ENCODE data around the gene ACYP2.
"Not testable (repeated sequence)": the region's sequence is repeated elsewhere in the genome, so short reads cannot be mapped to it uniquely, and the experiment has no call there.

ACYP2 gene

GRCh38 chr2:54115284-54116137 is at the start of gene ACYP2:
Gene ACYP2 (plus strand): TSS chr2:54115615.
- no peaks in the 10 kb centered on the region for H3K27me3 Mint-ChIP-seq
- H3K27ac Mint-ChIP-seq = peak within 1 kb of the TSS; percentile 98
- H3K36me3 Mint-ChIP-seq = peaks cover 21% of the 10 kb centered on the region
- H3K4me1 Mint-ChIP-seq = peaks cover 7% of the 10 kb centered on the region
- H3K4me3 Mint-ChIP-seq = peak within 1 kb of the TSS; percentile 92
- ATAC-seq (ENCODE audit: low read depth) (peak; percentile 83), DNase-seq (ENCODE audit: low spot score in 2 of 2) (peak; percentile 84 to 87)
- H3K9me3 Mint-ChIP-seq = no peaks in the 10 kb centered on the region

GRCh38 chr2:54065891-54066290 is 49.5 kb upstream of the ACYP2 start:
- H3K27ac Mint-ChIP-seq = no peak overlapping the region
- no peak for ATAC-seq (ENCODE audit: low read depth)
- H3K36me3 Mint-ChIP-seq = peaks cover 7% of the 10 kb centered on the region

GRCh38 chr2:54067851-54068375 is 47.5 kb upstream of the ACYP2 start:
- no peak for DNase-seq (ENCODE audit: low spot score in 2 of 2)
- H3K4me1 Mint-ChIP-seq = peaks cover 16% of the 10 kb centered on the region
- peaks cover 7% of the 10 kb centered on the region for H3K36me3 Mint-ChIP-seq
- ATAC-seq (ENCODE audit: low read depth) = no peak
- H3K4me3 Mint-ChIP-seq = no peak overlapping the region
- no peak overlapping the region for H3K27ac Mint-ChIP-seq
- no peaks in the 10 kb centered on the region for H3K9me3 Mint-ChIP-seq
- H3K27me3 Mint-ChIP-seq = no peaks in the 10 kb centered on the region

More at GRCh38 chr2:54065891-54066290, 49.5 kb upstream of the ACYP2 start:
- no peaks in the 10 kb centered on the region for H3K27me3 Mint-ChIP-seq
- no peak for DNase-seq (ENCODE audit: low spot score in 2 of 2)
- H3K4me3 Mint-ChIP-seq = no peak overlapping the region
- peaks cover 13% of the 10 kb centered on the region for H3K4me1 Mint-ChIP-seq
- no peaks in the 10 kb centered on the region for H3K9me3 Mint-ChIP-seq

- not testable (repeated sequence) for H3K27me3 Mint-ChIP-seq; H3K9me3 Mint-ChIP-seq; ATAC-seq (ENCODE audit: low read depth); H3K4me3 Mint-ChIP-seq; H3K27ac Mint-ChIP-seq; H3K36me3 Mint-ChIP-seq; DNase-seq (ENCODE audit: low spot score in 2 of 2)
- peaks cover 15% of the 10 kb centered on the region for H3K4me1 Mint-ChIP-seq
These were observed 42.9 kb upstream of the ACYP2 start for GRCh38 chr2:54072483-54072882.

GRCh38 chr2:54073796-54074195 is 41.6 kb upstream of the ACYP2 start:
- Mint-ChIP-seq H3K27me3 (no peaks in the 10 kb centered on the region), H3K4me3 (no peak overlapping the region), H3K4me1 (peaks cover 11% of the 10 kb centered on the region), H3K27ac (no peak overlapping the region), H3K9me3 (no peaks in the 10 kb centered on the region), H3K36me3 (no peaks in the 10 kb centered on the region)
- DNase-seq (ENCODE audit: low spot score in 2 of 2) (no peak), ATAC-seq (ENCODE audit: low read depth) (no peak)

- H3K9me3 Mint-ChIP-seq = no peaks in the 10 kb centered on the region
- H3K27ac Mint-ChIP-seq = no peak overlapping the region
- no peaks in the 10 kb centered on the region for H3K27me3 Mint-ChIP-seq
- DNase-seq (ENCODE audit: low spot score in 2 of 2) (no peak), ATAC-seq (ENCODE audit: low read depth) (no peak)
- peaks cover 11% of the 10 kb centered on the region for H3K4me1 Mint-ChIP-seq
- H3K36me3 Mint-ChIP-seq = no peaks in the 10 kb centered on the region
- H3K4me3 Mint-ChIP-seq = no peak overlapping the region
These were observed 40.6 kb upstream of the ACYP2 start for GRCh38 chr2:54074606-54075341.

GRCh38 chr2:54076586-54076985 is 38.8 kb upstream of the ACYP2 start:
- Mint-ChIP-seq H3K27me3 (no peaks in the 10 kb centered on the region), H3K4me3 (no peak overlapping the region), H3K27ac (no peak overlapping the region), H3K4me1 (peaks cover 6% of the 10 kb centered on the region), H3K36me3 (no peaks in the 10 kb centered on the region), H3K9me3 (no peaks in the 10 kb centered on the region)
- ATAC-seq (ENCODE audit: low read depth) (no peak), DNase-seq (ENCODE audit: low spot score in 2 of 2) (no peak)

- peaks cover 2% of the 10 kb centered on the region for H3K36me3 Mint-ChIP-seq
- peak overlapping the region; percentile 29 for H3K27ac Mint-ChIP-seq
- ATAC-seq (ENCODE audit: low read depth) = no peak
- no peak overlapping the region for H3K4me3 Mint-ChIP-seq
- H3K27me3 Mint-ChIP-seq = no peaks in the 10 kb centered on the region
- peaks cover 9% of the 10 kb centered on the region for H3K4me1 Mint-ChIP-seq
- no peak for DNase-seq (ENCODE audit: low spot score in 2 of 2)
- no peaks in the 10 kb centered on the region for H3K9me3 Mint-ChIP-seq
These were observed 38.1 kb upstream of the ACYP2 start for GRCh38 chr2:54077088-54077900.

- ATAC-seq (ENCODE audit: low read depth) = no peak
- H3K36me3 Mint-ChIP-seq = peaks cover 2% of the 10 kb centered on the region
- no peak overlapping the region for H3K4me3 Mint-ChIP-seq
- H3K27me3 Mint-ChIP-seq = no peaks in the 10 kb centered on the region
- no peak for DNase-seq (ENCODE audit: low spot score in 2 of 2)
- H3K4me1 Mint-ChIP-seq = peaks cover 9% of the 10 kb centered on the region
- H3K27ac Mint-ChIP-seq = no peak overlapping the region
- H3K9me3 Mint-ChIP-seq = no peaks in the 10 kb centered on the region
These were observed 36.1 kb upstream of the ACYP2 start for GRCh38 chr2:54079331-54079730.

GRCh38 chr2:54081574-54081973 is 33.8 kb upstream of the ACYP2 start:
- DNase-seq (ENCODE audit: low spot score in 2 of 2) (no peak), ATAC-seq (ENCODE audit: low read depth) (no peak)
- Mint-ChIP-seq H3K9me3 (no peaks in the 10 kb centered on the region), H3K27me3 (no peaks in the 10 kb centered on the region), H3K4me3 (no peak overlapping the region), H3K4me1 (peaks cover 18% of the 10 kb centered on the region), H3K36me3 (peaks cover 4% of the 10 kb centered on the region), H3K27ac (no peak overlapping the region)

GRCh38 chr2:54083021-54083420 is 32.4 kb upstream of the ACYP2 start:
- no peaks in the 10 kb centered on the region for H3K9me3 Mint-ChIP-seq
- peaks cover 7% of the 10 kb centered on the region for H3K36me3 Mint-ChIP-seq
- DNase-seq (ENCODE audit: low spot score in 2 of 2) (no peak), ATAC-seq (ENCODE audit: low read depth) (no peak)
- H3K27ac Mint-ChIP-seq = no peak overlapping the region
- H3K27me3 Mint-ChIP-seq = no peaks in the 10 kb centered on the region
- H3K4me1 Mint-ChIP-seq = peaks cover 18% of the 10 kb centered on the region
- no peak overlapping the region for H3K4me3 Mint-ChIP-seq

- no peaks in the 10 kb centered on the region for H3K27me3 Mint-ChIP-seq
- H3K9me3 Mint-ChIP-seq = no peaks in the 10 kb centered on the region
- H3K36me3 Mint-ChIP-seq = peaks cover 7% of the 10 kb centered on the region
- no peak for DNase-seq (ENCODE audit: low spot score in 2 of 2)
- peaks cover 18% of the 10 kb centered on the region for H3K4me1 Mint-ChIP-seq
- peak overlapping the region; percentile 38 for H3K27ac Mint-ChIP-seq
- no peak overlapping the region for H3K4me3 Mint-ChIP-seq
- ATAC-seq (ENCODE audit: low read depth) = no peak
These were observed 32.0 kb upstream of the ACYP2 start for GRCh38 chr2:54083445-54083844.

GRCh38 chr2:54084600-54084999 is 30.8 kb upstream of the ACYP2 start:
- no peak for DNase-seq (ENCODE audit: low spot score in 2 of 2)
- H3K9me3 Mint-ChIP-seq = no peaks in the 10 kb centered on the region
- peaks cover 18% of the 10 kb centered on the region for H3K4me1 Mint-ChIP-seq
- no peaks in the 10 kb centered on the region for H3K27me3 Mint-ChIP-seq
- no peak overlapping the region for H3K4me3 Mint-ChIP-seq
- no peak for ATAC-seq (ENCODE audit: low read depth)
- no peak overlapping the region for H3K27ac Mint-ChIP-seq
- peaks cover 7% of the 10 kb centered on the region for H3K36me3 Mint-ChIP-seq

GRCh38 chr2:54085069-54085468 is 30.3 kb upstream of the ACYP2 start:
- H3K36me3 Mint-ChIP-seq = peaks cover 7% of the 10 kb centered on the region
- no peaks in the 10 kb centered on the region for H3K9me3 Mint-ChIP-seq
- no peaks in the 10 kb centered on the region for H3K27me3 Mint-ChIP-seq
- no peak for DNase-seq (ENCODE audit: low spot score in 2 of 2)
- peak; percentile 57 for ATAC-seq (ENCODE audit: low read depth)
- H3K27ac Mint-ChIP-seq = peak overlapping the region; percentile 4
- peaks cover 18% of the 10 kb centered on the region for H3K4me1 Mint-ChIP-seq
- H3K4me3 Mint-ChIP-seq = peak overlapping the region; percentile 35
